Measurements from ENCODE around the gene GAS2. TPM values are rescaled to one million over a fixed set of nuclear protein-coding genes. Genes with fewer than 3 reads are reported as not detected.

GAS2 gene
- polyA plus RNA-seq, 1 of the 3 experiments (the other 2 are of a cell fraction), result 0.72 TPM

DNA sequence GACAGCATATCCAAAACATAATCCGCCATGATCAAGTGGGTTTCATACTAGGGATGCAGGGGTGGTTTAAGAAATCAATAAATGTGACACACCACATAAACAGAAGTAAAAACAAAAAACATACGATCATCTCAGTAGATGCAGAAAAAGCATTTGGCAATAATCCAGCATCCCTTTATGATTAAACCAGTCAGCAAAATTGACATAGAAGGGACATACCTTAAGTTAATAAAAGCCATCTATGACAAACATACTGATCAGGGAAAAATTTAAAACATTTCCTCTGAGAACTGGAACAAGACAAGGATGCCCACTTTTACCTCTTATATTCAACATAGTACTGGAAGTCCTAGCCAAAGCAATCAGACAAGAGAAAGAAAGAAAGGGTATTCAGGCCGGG lies 49.6 kb downstream of the GAS2 start:
- no peaks in the 10 kb centered on the region for H3F3A ChIP-seq (replicated peaks; ENCODE audit: insufficient read depth)
- peaks cover 0 to 11% of the 10 kb centered on the region in 2 experiments; a peak in 1 of 4 replicates for H3K4me1 ChIP-seq (ENCODE audit: control insufficient read depth in 1 of 2, insufficient read depth in 2 of 2, low read depth in 1 of 2, low read length in 1 of 2)
- H3K9me3 ChIP-seq, result no peaks in the 10 kb centered on the region
- DNase-seq, result no peak
- ChIA-PET CTCF (no interaction called here), POLR2A (no interaction called here)
- TF ChIP-seq FOSL2 (IDR thresholded peaks at IDR 0.05; ENCODE audit: borderline replicate concordance, low read depth) (no peak), MXI1 (IDR thresholded peaks at IDR 0.05; ENCODE audit: low read depth, low read length) (no peak), SMC3 (IDR thresholded peaks at IDR 0.05; ENCODE audit: low read depth, low read length) (no peak), RXRA (IDR thresholded peaks at IDR 0.05; ENCODE audit: borderline replicate concordance, low read depth) (no peak), YY1 (IDR thresholded peaks at IDR 0.05; ENCODE audit: low read depth) (no peak), SIN3A (IDR thresholded peaks at IDR 0.05; ENCODE audit: borderline replicate concordance, low read depth, low read length) (no peak)
- TF ChIP-seq, protein P1, sequence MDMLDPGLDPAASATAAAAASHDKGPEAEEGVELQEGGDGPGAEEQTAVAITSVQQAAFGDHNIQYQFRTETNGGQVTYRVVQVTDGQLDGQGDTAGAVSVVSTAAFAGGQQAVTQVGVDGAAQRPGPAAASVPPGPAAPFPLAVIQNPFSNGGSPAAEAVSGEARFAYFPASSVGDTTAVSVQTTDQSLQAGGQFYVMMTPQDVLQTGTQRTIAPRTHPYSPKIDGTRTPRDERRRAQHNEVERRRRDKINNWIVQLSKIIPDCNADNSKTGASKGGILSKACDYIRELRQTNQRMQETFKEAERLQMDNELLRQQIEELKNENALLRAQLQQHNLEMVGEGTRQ (IDR thresholded peaks at IDR 0.05; ENCODE audit: borderline replicate concordance, low read depth, low read length), result no peak
- H3K4me3 ChIP-seq (ENCODE audit: low read depth in 2 of 2, low read length in 1 of 2), result no peak overlapping the region
- H3K79me2 ChIP-seq (ENCODE audit: insufficient read depth), result no peaks in the 10 kb centered on the region
- no peaks in the 10 kb centered on the region for H3K36me3 ChIP-seq (replicated peaks in 1 of 2; ENCODE audit: control insufficient read depth in 1 of 2, insufficient read depth in 2 of 2, low read length in 1 of 2)
- no peak overlapping the region for H3K27ac ChIP-seq (ENCODE audit: low read depth in 2 of 2, low read length in 1 of 2)
- 31% methylated on average over 3 of the region's 3 CpGs for WGBS (ENCODE audit: low lambda C conversion rate)
- H3K9me2 ChIP-seq, result no peaks in the 10 kb centered on the region
- H3K9ac ChIP-seq, result no peak overlapping the region
- no peaks in the 10 kb centered on the region for H4K20me1 ChIP-seq (ENCODE audit: insufficient read depth)
- H3K27me3 ChIP-seq (ENCODE audit: insufficient read depth), result no peaks in the 10 kb centered on the region
- no peak overlapping the region for H2AFZ ChIP-seq (ENCODE audit: low read depth)
- H3K4me2 ChIP-seq, result no peak overlapping the region

GRCh38 chr11:22720457-22720856 lies 54.0 kb downstream of the GAS2 start:
- no peaks in the 10 kb centered on the region for H3K36me3 ChIP-seq (replicated peaks in 1 of 2; ENCODE audit: control insufficient read depth in 1 of 2, insufficient read depth in 2 of 2, low read length in 1 of 2)
- no peaks in the 10 kb centered on the region for H3K9me2 ChIP-seq
- H3K79me2 ChIP-seq (ENCODE audit: insufficient read depth), result no peaks in the 10 kb centered on the region
- H3K4me1 ChIP-seq (ENCODE audit: control insufficient read depth in 1 of 2, insufficient read depth in 2 of 2, low read depth in 1 of 2, low read length in 1 of 2), result no peaks in the 10 kb centered on the region
- H3K9ac ChIP-seq, result no peak overlapping the region
- 61% methylated on average over 3 of the region's 3 CpGs for WGBS (ENCODE audit: low lambda C conversion rate)
- H2AFZ ChIP-seq (ENCODE audit: low read depth), result no peak overlapping the region
- no peak for DNase-seq
- H3F3A ChIP-seq (replicated peaks; ENCODE audit: insufficient read depth), result no peaks in the 10 kb centered on the region
- no peaks in the 10 kb centered on the region for H3K27me3 ChIP-seq (ENCODE audit: insufficient read depth)
- CTCF ChIA-PET, result no interaction called here
- POLR2A ChIA-PET, result no interaction called here
- H4K20me1 ChIP-seq (ENCODE audit: insufficient read depth), result no peaks in the 10 kb centered on the region
- no peak overlapping the region for H3K27ac ChIP-seq (ENCODE audit: low read depth in 2 of 2, low read length in 1 of 2)
- H3K4me3 ChIP-seq (ENCODE audit: low read depth in 2 of 2, low read length in 1 of 2), result no peak overlapping the region
- no peak overlapping the region for H3K4me2 ChIP-seq
- no peak for TF ChIP-seq YY1 (IDR thresholded peaks at IDR 0.05; ENCODE audit: low read depth)
- TF ChIP-seq SIN3A (IDR thresholded peaks at IDR 0.05; ENCODE audit: borderline replicate concordance, low read depth, low read length), result no peak
- no peak for TF ChIP-seq JUND (IDR thresholded peaks at IDR 0.05)
- TF ChIP-seq, protein P2, sequence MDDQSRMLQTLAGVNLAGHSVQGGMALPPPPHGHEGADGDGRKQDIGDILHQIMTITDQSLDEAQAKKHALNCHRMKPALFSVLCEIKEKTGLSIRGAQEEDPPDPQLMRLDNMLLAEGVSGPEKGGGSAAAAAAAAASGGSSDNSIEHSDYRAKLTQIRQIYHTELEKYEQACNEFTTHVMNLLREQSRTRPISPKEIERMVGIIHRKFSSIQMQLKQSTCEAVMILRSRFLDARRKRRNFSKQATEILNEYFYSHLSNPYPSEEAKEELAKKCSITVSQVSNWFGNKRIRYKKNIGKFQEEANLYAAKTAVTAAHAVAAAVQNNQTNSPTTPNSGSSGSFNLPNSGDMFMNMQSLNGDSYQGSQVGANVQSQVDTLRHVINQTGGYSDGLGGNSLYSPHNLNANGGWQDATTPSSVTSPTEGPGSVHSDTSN (IDR thresholded peaks at IDR 0.05), result no peak
- TF ChIP-seq GATA2 (CRISPR knock-in tag; IDR thresholded peaks at IDR 0.05), result no peak
- no peak for TF ChIP-seq TAF1 (IDR thresholded peaks at IDR 0.05; ENCODE audit: borderline replicate concordance, low read depth, low read length)
- no peak for TF ChIP-seq EP300 (IDR thresholded peaks at IDR 0.05; ENCODE audit: borderline replicate concordance in 1 of 2, low read depth in 1 of 2, low read length in 1 of 2)
- TF ChIP-seq RFX5 (IDR thresholded peaks at IDR 0.05; ENCODE audit: low read length), result no peak
- TF ChIP-seq MXI1 (IDR thresholded peaks at IDR 0.05; ENCODE audit: low read depth, low read length), result no peak
- no peak for TF ChIP-seq NFIC (IDR thresholded peaks at IDR 0.05; ENCODE audit: borderline replicate concordance)
- H3K9me3 ChIP-seq, result no peaks in the 10 kb centered on the region

Measured in SK-N-SH (cell line).